Measurements from ENCODE around the gene PNMT. TPM values are rescaled to one million over a fixed set of nuclear protein-coding genes. Genes with fewer than 3 reads are reported as not detected.

Gene PNMT
- total and polyA plus RNA-seq, 2 of the 13 experiments (the other 11 are each of a cell fraction or from before 2014, with no cell fraction given) = 0.25 TPM; not detected in 1

GRCh38 chr17:39675390-39676082 lies 7.3 kb downstream of the PNMT start (continued):
- peak; percentile 95 for TF ChIP-seq ZBTB33 (CRISPR knock-in tag; IDR thresholded peaks at IDR 0.05)
- TF ChIP-seq SP1 (IDR thresholded peaks at IDR 0.05) = no peak
- TF ChIP-seq SP1 (CRISPR knock-in tag; IDR thresholded peaks at IDR 0.05) = no peak
- TF ChIP-seq SRY (CRISPR knock-in tag; IDR thresholded peaks at IDR 0.05) = no peak
- TF ChIP-seq ARID5B (CRISPR knock-in tag; IDR thresholded peaks at IDR 0.05) = no peak
- TF ChIP-seq ZSCAN31 (CRISPR knock-in tag; IDR thresholded peaks at IDR 0.05; ENCODE audit: low read depth) = no peak
- TF ChIP-seq HOXA5 (CRISPR knock-in tag; IDR thresholded peaks at IDR 0.05) = no peak
- TF ChIP-seq NFAT5 (CRISPR knock-in tag; IDR thresholded peaks at IDR 0.05) = no peak
- TF ChIP-seq ZNF512 (CRISPR knock-in tag; IDR thresholded peaks at IDR 0.05) = no peak
- no peak for TF ChIP-seq SALL2 (CRISPR knock-in tag; IDR thresholded peaks at IDR 0.05)
- TF ChIP-seq ZNF605 (CRISPR knock-in tag; IDR thresholded peaks at IDR 0.05) = no peak
- no peak for TF ChIP-seq SMC3 (IDR thresholded peaks at IDR 0.05; ENCODE audit: low read length)
- peak; percentile 16; the same call in 1 of the 2 replicates for TF ChIP-seq ZBTB7B (CRISPR knock-in tag; IDR thresholded peaks at IDR 0.05)
- TF ChIP-seq ISL2 (CRISPR knock-in tag; IDR thresholded peaks at IDR 0.05) = no peak
- no peak for TF ChIP-seq ZNF264 (CRISPR knock-in tag; IDR thresholded peaks at IDR 0.05)
- no peak for TF ChIP-seq NR2F1 (CRISPR knock-in tag; IDR thresholded peaks at IDR 0.05)
- 0 out of 2 replicates have a peak, but pooled peaks have one; percentile 8 for TF ChIP-seq YEATS2 (CRISPR knock-in tag; IDR thresholded peaks at IDR 0.05; ENCODE audit: borderline replicate concordance)
- peak; percentile 70; the same call in 1 of the 2 replicates for TF ChIP-seq ZBTB38 (CRISPR knock-in tag; IDR thresholded peaks at IDR 0.05)
